Measurements from ENCODE around the gene THRSP.

DNA sequence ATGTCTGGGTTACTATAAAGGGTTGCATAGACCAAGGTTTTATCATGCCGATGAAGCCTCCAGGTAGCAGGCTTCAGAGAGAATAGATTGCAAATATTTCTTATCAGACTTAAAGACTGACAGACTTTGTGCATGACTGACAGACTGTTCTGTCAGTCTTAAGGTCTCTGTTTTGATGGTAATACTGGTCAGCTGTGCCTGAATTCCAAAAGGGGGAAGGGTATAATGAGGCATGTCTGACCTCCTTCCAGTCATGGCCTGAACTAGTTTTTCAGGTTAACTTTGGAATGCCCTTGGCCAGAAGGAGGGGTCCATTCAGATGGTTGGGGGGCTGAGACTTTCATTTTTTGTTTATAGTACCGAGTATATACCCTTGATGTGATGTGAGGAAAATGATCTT lies 35.9 kb upstream of the THRSP start:
- no peak for TF ChIP-seq CTCF (optimal IDR thresholded peaks at IDR 0.05 in 1 of 3, IDR thresholded peaks at IDR 0.05 in 1 of 3, conservative IDR thresholded peaks at IDR 0.05 in 1 of 3; ENCODE audit: extremely low read depth in 1 of 3, insufficient read depth in 2 of 3, low read length in 3 of 3)
- no peak for TF ChIP-seq EZH2 (IDR thresholded peaks at IDR 0.05; ENCODE audit: low read length)
